GM21390 (cell line): ENCODE results near the gene COL23A1.
"Not testable (repeated sequence)": the region's sequence is repeated elsewhere in the genome, so short reads cannot be mapped to it uniquely, and the experiment has no call there.

ENCODE experiments used
- ATAC-seq: cut with Tn5 transposase; IDR thresholded peaks from one replicate; pipeline ENCODE4 v1.9.1; 2021; ENCODE audit not compliant: unreplicated experiment

The COL23A1 gene

GRCh38 chr5:178589180-178590140, 733 bp downstream of the COL23A1 start:
- no peak for ATAC-seq

DNA sequence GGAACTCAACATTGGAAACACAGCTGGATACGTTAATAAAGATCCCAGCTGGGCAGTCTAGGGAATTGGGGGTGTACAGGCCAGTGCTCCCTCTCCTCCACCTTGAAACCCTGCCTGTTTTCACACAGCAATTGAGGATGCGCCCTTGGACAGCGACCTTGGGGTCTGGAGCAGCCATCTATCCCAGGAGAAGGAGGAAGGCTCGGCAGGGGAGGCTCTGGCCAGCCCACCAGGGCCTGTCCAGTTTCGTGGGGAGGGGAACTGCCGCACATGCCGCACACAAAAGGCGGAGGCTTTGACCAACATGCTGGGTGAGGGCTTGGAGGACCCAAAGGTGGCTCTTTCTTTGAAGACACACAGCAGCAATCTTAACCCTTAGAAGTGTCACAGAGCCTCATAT, 1.4 kb downstream of the COL23A1 start:
- no peak for ATAC-seq

GRCh38 chr5:178587763-178588611, 2.2 kb downstream of the COL23A1 start:
- ATAC-seq = no peak

GRCh38 chr5:178586396-178586795, 3.8 kb downstream of the COL23A1 start:
- ATAC-seq = no peak

GRCh38 chr5:178585421-178585820, 4.8 kb downstream of the COL23A1 start:
- ATAC-seq = not testable (repeated sequence)

DNA sequence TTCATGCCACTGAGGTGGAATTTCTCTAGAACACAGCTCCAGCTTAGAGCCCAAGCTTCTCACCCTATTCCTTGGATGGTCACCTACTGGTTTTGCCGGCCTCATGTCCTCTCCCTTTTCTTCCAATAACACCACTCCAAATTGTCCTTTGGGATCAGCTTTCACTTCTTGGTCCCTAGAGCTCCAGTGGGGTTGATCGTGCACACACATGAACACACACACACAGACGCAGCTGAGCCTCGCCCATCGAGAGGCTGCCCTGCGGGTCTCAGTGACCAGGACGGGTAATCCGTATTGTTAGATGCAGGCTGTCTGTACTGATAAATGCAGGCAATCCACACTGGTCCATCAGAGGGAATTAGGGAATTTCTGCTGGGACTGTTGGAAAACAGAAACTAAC, 6.9 kb downstream of the COL23A1 start:
- no peak for ATAC-seq

DNA sequence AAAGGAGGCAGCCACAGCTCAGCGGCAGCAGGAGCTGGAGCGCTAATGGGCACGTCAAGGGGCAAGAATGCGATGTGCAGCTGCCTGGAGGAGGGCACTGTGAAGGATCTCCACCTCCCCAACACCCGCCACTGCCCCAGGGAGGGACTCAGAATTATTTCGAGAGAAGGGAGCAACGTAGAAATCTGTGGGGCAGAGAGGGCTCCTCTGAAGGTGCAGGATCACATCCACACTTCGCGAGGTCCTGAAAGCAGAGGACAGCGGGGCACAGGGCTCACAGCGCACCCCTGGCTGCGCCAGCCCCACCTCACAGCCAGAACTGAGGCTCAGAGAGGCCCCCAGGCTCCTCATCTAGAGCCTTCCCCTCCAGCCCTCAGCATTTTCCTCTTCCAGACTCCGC, 7.9 kb downstream of the COL23A1 start:
- ATAC-seq = no peak

- ATAC-seq = no peak
Observed at GRCh38 chr5:178581621-178582020, 8.6 kb downstream of the COL23A1 start.

GRCh38 chr5:178580271-178580955, 9.8 kb downstream of the COL23A1 start:
- no peak for ATAC-seq

GRCh38 chr5:178577944-178578343, 12.2 kb downstream of the COL23A1 start:
- no peak for ATAC-seq

DNA sequence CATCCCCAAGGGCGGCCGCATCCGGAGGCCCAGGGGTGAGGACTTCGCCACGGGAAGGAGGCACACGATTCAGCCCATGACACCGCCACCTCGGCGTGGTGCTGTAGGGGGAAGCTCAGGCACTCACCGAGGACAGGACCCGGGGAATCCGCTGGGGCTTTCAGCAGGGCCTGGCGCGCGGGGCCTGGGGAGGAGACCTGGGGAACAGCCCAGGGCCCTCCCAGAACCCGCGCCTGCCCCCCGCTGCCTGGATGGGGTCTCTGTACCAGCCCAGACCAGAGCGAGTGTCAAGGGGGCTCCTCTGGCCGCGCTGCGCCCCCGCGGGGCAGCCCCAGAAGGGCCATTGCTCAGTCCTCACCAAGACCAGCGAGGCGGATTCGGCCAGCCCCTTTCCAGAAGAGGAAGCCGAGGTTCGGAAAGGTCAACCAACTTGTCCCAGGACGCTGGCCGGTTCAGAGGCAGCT, 12.8 kb downstream of the COL23A1 start:
- ATAC-seq = no peak

- no peak for ATAC-seq
Observed at GRCh38 chr5:178576591-178577351, 13.4 kb downstream of the COL23A1 start.

GRCh38 chr5:178573216-178573615, 17.0 kb downstream of the COL23A1 start:
- ATAC-seq = no peak

DNA sequence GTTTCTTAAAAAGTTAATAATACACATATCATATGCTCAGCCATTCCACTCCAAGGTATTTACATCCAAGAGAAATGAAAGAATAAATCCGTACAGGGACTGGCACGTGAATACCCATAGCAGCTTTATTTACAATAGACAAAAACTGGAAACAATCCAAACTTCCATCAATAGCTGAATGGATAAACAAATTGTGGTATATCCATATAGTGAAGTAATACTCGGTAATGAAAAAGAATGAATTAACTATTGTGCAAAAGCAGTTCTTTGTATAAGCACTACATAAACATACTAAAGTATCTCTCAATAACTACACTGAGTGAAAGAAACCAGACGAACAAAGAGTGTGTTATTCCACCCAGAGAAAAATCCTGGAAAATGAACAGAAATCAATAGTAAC, 17.6 kb downstream of the COL23A1 start:
- ATAC-seq = no peak

DNA sequence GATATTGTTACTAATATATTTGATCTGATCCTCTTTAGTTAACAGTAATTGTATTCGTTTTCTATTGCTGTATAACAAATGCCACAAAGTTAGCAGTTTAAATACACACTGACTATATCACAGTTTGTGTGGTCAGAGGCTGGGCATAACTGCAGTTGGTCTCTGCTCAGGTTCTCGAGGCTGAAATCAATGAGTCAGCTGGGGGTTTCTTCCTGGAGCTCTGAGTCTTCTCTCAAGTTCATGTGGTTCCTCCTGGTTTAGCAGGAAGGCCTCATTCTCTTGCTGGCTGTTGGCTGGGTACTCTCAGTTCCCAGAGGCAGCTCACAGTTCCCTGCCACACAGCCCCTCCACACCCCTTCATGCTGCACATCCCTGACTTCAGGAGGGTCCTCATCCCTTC, 20.7 kb downstream of the COL23A1 start:
- ATAC-seq = no peak

GRCh38 chr5:178564811-178565550, 25.2 kb downstream of the COL23A1 start:
- ATAC-seq = no peak

DNA sequence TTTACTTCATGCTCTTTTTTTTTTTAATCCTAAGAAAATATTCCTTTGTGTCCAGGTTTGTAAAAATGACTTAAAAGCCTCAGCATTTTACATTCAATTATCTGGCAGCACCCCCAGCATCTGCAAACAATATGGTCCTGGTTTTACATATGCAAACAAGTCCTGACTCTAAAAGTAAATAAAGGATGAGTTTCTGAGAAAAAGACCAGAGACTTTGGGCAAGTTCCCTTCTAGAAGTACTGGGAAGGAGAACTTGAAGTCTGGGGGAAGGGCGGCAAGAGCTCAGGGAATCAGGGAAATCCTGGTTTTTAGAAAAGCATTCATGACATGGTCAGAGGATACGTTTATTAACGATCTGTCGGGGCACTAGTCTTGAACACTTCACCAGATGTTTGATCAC, 25.8 kb downstream of the COL23A1 start:
- no peak for ATAC-seq

GRCh38 chr5:178563621-178564020, 26.6 kb downstream of the COL23A1 start:
- no peak for ATAC-seq

GRCh38 chr5:178561746-178562264, 28.4 kb downstream of the COL23A1 start:
- ATAC-seq = no peak
